ENCODE measurements around the gene ZBTB16.

ZBTB16 gene

DNA sequence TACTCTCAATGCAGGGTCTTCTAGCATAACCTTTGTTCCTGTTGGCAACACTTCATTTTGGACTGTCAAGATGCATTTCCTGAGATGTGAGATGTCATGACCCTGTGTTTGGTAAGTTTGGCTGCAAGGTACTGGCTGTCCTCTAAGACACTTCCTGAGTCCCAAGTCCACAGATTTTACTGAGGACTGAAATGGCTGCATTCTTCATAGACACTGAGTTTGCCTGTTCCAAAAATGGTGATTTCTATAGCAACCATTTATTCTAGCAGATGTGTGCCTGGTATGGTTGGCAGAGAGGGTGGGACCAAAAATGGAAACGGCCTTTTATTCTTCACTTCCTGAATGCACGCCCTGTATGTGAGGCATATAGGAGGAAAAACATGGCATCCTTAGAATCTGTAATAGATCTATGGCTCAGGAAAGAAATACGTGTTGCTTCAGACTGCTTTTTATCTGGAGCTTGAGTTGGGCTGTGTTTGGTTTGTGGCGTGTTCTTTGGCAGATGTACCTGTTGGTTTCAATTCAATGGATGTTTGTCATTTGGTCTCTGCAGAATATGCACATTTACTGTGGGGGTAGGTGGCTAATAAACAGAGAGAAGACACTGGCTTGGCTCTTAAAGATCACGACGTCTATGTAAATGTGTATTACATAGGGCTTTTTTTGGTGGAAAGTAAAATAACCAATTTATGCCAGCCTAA lies 62.4 kb downstream of the ZBTB16 start:
- Histone ChIP-seq H3K36me3 (ENCODE audit: insufficient read depth, low read length) (no peaks in the 10 kb centered on the region), H3K27me3 (ENCODE audit: insufficient read depth, low read length, poor library complexity) (peaks cover 16% of the 10 kb centered on the region), H3K4me2 (ENCODE audit: insufficient read depth, low read length) (no peak overlapping the region), H3K9me3 (ENCODE audit: insufficient read depth, low read length, severe bottlenecking) (no peaks in the 10 kb centered on the region), H3K27ac (ENCODE audit: low read length) (no peak overlapping the region), H3K4me1 (ENCODE audit: insufficient read depth, low read length) (no peaks in the 10 kb centered on the region), H3K4me3 (ENCODE audit: low read depth in 1 of 2, low read length in 2 of 2) (no peak overlapping the region), H4K20me1 (ENCODE audit: insufficient read depth, low read length) (peaks cover 9% of the 10 kb centered on the region), H3K79me2 (ENCODE audit: insufficient read depth, low read length) (no peaks in the 10 kb centered on the region), H3K9ac (ENCODE audit: low read depth, low read length) (no peak overlapping the region), H2AFZ (ENCODE audit: low read depth, low read length) (no peak overlapping the region)
- no peak for DNase-seq
- no peak for ATAC-seq (ENCODE audit: insufficient read depth, low read depth)
- no peak for TF ChIP-seq EZH2 (IDR thresholded peaks at IDR 0.05; ENCODE audit: borderline replicate concordance, low read depth, low read length, severe bottlenecking)
- TF ChIP-seq, protein P1, sequence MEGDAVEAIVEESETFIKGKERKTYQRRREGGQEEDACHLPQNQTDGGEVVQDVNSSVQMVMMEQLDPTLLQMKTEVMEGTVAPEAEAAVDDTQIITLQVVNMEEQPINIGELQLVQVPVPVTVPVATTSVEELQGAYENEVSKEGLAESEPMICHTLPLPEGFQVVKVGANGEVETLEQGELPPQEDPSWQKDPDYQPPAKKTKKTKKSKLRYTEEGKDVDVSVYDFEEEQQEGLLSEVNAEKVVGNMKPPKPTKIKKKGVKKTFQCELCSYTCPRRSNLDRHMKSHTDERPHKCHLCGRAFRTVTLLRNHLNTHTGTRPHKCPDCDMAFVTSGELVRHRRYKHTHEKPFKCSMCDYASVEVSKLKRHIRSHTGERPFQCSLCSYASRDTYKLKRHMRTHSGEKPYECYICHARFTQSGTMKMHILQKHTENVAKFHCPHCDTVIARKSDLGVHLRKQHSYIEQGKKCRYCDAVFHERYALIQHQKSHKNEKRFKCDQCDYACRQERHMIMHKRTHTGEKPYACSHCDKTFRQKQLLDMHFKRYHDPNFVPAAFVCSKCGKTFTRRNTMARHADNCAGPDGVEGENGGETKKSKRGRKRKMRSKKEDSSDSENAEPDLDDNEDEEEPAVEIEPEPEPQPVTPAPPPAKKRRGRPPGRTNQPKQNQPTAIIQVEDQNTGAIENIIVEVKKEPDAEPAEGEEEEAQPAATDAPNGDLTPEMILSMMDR (IDR thresholded peaks at IDR 0.05; ENCODE audit: borderline replicate concordance, extremely low read depth, low read length, poor library complexity, severe bottlenecking): no peak

DNA sequence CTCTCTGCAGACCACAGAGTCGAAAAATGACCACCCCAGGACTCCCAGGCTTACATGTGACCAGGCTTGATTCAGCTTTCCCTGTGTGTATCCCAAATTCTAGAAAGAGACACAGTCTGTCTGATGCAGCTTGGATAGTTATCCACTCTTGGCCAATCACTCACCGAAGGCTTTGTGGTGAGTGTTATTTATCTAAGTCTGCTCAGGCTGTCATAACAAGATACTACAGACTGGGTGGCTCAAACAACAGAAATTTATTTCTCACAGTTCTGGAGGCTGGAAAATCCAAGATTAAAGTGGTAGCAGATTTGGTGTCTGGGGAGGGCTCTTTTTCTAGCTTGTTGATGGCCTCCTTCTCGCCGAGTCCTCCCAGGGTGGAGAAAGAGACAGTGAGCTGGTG lies 63.2 kb downstream of the ZBTB16 start:
- no peak for ATAC-seq (ENCODE audit: insufficient read depth, low read depth)
- Histone ChIP-seq H3K9ac (ENCODE audit: low read depth, low read length) (no peak overlapping the region), H4K20me1 (ENCODE audit: insufficient read depth, low read length) (peaks cover 10% of the 10 kb centered on the region), H3K27me3 (ENCODE audit: insufficient read depth, low read length, poor library complexity) (peaks cover 16% of the 10 kb centered on the region), H3K36me3 (ENCODE audit: insufficient read depth, low read length) (no peaks in the 10 kb centered on the region), H3K4me1 (ENCODE audit: insufficient read depth, low read length) (no peaks in the 10 kb centered on the region), H3K27ac (ENCODE audit: low read length) (no peak overlapping the region), H3K9me3 (ENCODE audit: insufficient read depth, low read length, severe bottlenecking) (no peaks in the 10 kb centered on the region), H3K4me3 (ENCODE audit: low read depth in 1 of 2, low read length in 2 of 2) (no peak overlapping the region), H2AFZ (ENCODE audit: low read depth, low read length) (no peak overlapping the region), H3K79me2 (ENCODE audit: insufficient read depth, low read length) (no peaks in the 10 kb centered on the region), H3K4me2 (ENCODE audit: insufficient read depth, low read length) (no peak overlapping the region)
- no peak for DNase-seq
- TF ChIP-seq, protein P1 (IDR thresholded peaks at IDR 0.05; ENCODE audit: borderline replicate concordance, extremely low read depth, low read length, poor library complexity, severe bottlenecking): no peak
- no peak for TF ChIP-seq EZH2 (IDR thresholded peaks at IDR 0.05; ENCODE audit: borderline replicate concordance, low read depth, low read length, severe bottlenecking)

DNA sequence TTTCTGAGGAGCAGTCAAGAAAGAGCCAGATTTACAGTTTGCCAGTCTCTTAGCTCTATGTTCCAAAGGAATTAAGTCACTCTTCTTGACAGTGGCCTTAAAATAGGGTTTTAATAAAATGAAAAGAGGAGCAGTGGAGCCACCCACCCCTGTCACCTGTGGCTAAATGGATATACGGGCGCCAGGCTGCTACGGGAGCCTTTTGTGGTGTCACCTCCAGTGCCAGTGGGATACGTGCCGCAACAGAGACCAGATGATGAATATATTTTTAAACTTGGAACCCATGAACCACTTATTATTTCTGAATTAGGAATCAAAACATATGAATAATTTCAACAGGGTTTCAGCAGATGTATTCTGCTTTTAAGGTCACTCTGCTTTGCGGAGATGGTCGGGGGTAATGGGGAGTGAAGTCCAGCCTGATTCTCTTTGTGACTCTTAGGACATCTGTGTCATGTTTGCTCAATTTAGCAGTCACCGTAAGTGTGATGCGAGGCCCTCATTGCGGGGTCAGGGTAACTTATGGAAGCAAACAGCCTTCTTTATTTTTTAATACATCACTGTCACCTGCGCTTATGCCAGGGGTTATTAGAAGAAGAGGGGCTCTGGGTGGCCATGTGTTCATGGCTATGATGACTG lies 64.3 kb downstream of the ZBTB16 start:
- peaks cover 13% of the 10 kb centered on the region for H4K20me1 ChIP-seq (ENCODE audit: insufficient read depth, low read length)

More for the DNA sequence above, 64.3 kb downstream of the ZBTB16 start:
- Histone ChIP-seq H3K36me3 (ENCODE audit: insufficient read depth, low read length) (no peaks in the 10 kb centered on the region), H3K79me2 (ENCODE audit: insufficient read depth, low read length) (no peaks in the 10 kb centered on the region), H3K9me3 (ENCODE audit: insufficient read depth, low read length, severe bottlenecking) (no peaks in the 10 kb centered on the region), H3K4me3 (ENCODE audit: low read depth in 1 of 2, low read length in 2 of 2) (no peak overlapping the region), H3K27me3 (ENCODE audit: insufficient read depth, low read length, poor library complexity) (peaks cover 16% of the 10 kb centered on the region), H3K9ac (ENCODE audit: low read depth, low read length) (no peak overlapping the region), H2AFZ (ENCODE audit: low read depth, low read length) (no peak overlapping the region), H3K27ac (ENCODE audit: low read length) (no peak overlapping the region), H3K4me2 (ENCODE audit: insufficient read depth, low read length) (no peak overlapping the region), H3K4me1 (ENCODE audit: insufficient read depth, low read length) (no peaks in the 10 kb centered on the region)
- no peak for ATAC-seq (ENCODE audit: insufficient read depth, low read depth)
- TF ChIP-seq, protein P1 (IDR thresholded peaks at IDR 0.05; ENCODE audit: borderline replicate concordance, extremely low read depth, low read length, poor library complexity, severe bottlenecking): no peak
- no peak for TF ChIP-seq EZH2 (IDR thresholded peaks at IDR 0.05; ENCODE audit: borderline replicate concordance, low read depth, low read length, severe bottlenecking)
- DNase-seq: no peak

Measured in DND-41 (cell line).